Measurements from ENCODE around the gene PSME3.
A peak's percentile ranks its signal among the peaks of the same experiment; 100 is the strongest.
"Not testable (repeated sequence)": the region's sequence is repeated elsewhere in the genome, so short reads cannot be mapped to it uniquely, and the experiment has no call there.

Gene PSME3

DNA sequence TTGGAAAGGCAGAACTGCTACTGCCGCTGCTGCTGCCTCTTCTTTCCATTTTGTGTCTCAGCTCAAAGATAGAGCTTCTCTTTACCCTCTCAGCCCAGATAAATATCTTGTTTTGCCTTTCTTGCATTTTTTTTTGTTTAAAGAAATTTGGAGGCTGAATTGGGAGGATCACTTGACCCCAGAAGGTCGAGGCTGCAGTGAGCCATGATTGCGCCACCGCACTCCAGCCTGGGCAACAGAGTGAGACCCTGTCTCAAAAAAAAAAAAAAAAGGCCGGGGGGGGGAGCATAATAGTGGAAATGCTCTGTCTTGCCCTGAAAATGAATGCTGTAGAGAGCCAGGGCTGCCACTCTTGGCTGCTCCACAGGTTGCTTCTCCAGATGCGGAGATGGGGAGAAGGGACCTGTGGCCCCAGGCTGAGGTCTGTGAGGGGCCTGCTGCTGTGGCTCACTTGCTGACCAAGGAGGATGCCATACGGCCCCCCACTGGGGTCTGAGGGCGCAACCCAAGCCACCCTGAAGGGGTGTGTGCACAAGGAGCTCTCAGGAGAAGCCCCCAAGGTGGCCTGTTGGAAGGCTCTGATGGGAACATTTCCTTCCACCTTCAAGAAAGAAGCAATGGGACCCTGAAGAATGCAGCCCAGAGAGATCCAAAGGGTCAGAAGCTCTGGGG, 45.9 kb downstream of the PSME3 start:
- TF ChIP-seq, protein P1, sequence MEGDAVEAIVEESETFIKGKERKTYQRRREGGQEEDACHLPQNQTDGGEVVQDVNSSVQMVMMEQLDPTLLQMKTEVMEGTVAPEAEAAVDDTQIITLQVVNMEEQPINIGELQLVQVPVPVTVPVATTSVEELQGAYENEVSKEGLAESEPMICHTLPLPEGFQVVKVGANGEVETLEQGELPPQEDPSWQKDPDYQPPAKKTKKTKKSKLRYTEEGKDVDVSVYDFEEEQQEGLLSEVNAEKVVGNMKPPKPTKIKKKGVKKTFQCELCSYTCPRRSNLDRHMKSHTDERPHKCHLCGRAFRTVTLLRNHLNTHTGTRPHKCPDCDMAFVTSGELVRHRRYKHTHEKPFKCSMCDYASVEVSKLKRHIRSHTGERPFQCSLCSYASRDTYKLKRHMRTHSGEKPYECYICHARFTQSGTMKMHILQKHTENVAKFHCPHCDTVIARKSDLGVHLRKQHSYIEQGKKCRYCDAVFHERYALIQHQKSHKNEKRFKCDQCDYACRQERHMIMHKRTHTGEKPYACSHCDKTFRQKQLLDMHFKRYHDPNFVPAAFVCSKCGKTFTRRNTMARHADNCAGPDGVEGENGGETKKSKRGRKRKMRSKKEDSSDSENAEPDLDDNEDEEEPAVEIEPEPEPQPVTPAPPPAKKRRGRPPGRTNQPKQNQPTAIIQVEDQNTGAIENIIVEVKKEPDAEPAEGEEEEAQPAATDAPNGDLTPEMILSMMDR (IDR thresholded peaks at IDR 0.05; ENCODE audit: low read depth, low read length, missing control alignments): no peak
- peaks cover 11% of the 10 kb centered on the region for H3K27me3 ChIP-seq (replicated peaks)
- no peak overlapping the region for H3K4me3 ChIP-seq (ENCODE audit: low read depth, low read length)
- no peak overlapping the region for H3K27ac ChIP-seq
- in situ Hi-C loops (cut with HindIII; ENCODE audit: low pct_ligation_motif_present, low sequenced_read_pairs): no loop called here
- H3K36me3 ChIP-seq (replicated peaks): no peaks in the 10 kb centered on the region
- DNase-seq: no peak

DNA sequence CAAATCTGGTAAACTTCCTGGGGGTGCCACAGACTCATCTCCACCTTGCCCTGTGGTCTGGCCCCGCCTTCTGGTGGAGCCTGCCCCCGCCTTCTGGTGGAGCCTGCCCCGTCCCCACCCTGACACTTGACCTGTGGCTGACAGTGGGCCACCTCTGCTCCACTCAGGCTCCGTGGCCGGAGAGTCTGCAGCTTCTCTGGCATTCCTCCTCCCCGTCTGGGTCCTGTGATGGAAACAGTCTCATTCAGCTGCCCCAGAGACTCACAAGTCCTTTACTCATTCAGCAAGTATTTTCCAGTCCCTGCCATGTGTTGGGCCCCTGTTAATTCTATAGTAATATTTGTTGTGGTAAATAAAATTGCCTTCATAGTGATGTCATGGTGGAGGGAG, 46.4 kb downstream of the PSME3 start:
- Histone ChIP-seq H3K27ac (no peak overlapping the region), H3K4me3 (ENCODE audit: low read depth, low read length) (no peak overlapping the region), H3K27me3 (replicated peaks) (peaks cover 10% of the 10 kb centered on the region), H3K36me3 (replicated peaks) (no peaks in the 10 kb centered on the region)
- TF ChIP-seq, protein P1 (IDR thresholded peaks at IDR 0.05; ENCODE audit: low read depth, low read length, missing control alignments): no peak
- DNase-seq: peak; percentile 17
- in situ Hi-C loops (cut with HindIII; ENCODE audit: low pct_ligation_motif_present, low sequenced_read_pairs): no loop called here

DNA sequence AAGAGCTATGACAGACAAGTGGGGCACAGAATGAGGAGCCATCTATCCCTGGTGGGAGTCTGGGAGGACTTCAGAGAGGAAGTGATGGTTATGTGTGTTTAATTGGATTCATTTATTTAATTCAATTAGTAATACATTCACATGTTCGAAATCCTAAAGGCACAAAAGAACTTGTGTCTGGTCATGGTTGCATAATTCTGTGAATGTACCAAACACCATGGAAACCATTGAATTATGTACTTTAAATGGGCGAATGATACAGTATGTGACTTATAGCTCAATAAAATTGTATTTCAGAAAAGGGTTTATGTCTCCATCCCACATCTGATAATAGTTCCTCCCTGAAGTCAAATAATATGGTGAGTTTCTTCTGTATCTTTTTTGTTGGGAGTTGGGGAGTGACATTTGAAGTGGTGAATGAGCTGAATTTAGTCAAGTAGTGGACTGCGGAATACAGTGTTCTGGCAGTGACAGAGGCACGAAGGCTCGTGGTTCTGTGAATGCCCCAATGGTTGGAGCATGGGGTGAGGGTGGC, 47.6 kb downstream of the PSME3 start:
- Histone ChIP-seq H3K27ac (no peak overlapping the region), H3K36me3 (replicated peaks) (no peaks in the 10 kb centered on the region), H3K27me3 (replicated peaks) (peaks cover 9% of the 10 kb centered on the region), H3K4me3 (ENCODE audit: low read depth, low read length) (no peak overlapping the region)
- in situ Hi-C loops (cut with HindIII; ENCODE audit: low pct_ligation_motif_present, low sequenced_read_pairs): no loop called here
- no peak for DNase-seq
- TF ChIP-seq, protein P1 (IDR thresholded peaks at IDR 0.05; ENCODE audit: low read depth, low read length, missing control alignments): no peak

DNA sequence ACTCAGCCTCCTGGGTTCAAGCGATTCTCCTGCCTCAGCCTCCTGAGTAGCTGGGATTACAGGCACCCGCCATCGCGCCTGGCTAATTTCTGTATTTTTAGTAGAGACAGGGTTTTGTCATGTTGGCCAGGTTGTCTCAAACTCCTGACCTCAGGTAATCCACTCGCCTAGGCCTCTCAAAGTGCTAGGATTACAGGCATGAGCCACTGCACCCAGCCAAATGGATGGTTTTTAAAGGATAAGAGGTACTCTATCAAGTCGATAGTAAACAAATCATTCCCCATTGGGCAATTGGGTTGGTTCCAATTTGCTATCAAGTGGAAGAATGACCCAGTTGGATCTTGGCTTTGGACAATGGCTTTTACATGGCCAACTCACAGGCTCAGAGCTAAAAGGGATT, 48.5 kb downstream of the PSME3 start:
- H3K36me3 ChIP-seq (replicated peaks); in situ Hi-C loops (cut with HindIII; ENCODE audit: low pct_ligation_motif_present, low sequenced_read_pairs); H3K4me3 ChIP-seq (ENCODE audit: low read depth, low read length); DNase-seq; H3K27me3 ChIP-seq (replicated peaks); H3K27ac ChIP-seq: not testable (repeated sequence)

DNA sequence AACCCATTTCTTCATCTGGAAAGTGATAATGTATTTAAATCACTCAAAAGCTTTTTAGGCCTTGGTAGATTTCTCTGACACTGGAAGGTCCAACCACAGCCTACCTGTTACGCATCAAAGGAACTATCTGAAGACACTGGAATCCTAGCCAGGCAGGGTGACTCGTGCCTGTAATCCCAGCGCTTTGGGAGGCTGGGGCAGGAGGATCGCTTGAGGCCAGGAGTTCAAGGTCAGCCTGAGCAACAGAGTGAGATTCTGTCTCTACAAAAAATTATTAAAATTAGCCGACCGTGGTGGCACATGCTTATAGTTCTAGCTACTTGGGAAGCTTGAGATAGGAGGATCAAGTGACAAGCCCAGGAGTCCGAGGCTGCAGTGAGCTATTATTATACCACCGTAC, 49.0 kb downstream of the PSME3 start:
- Histone ChIP-seq H3K4me3 (ENCODE audit: low read depth, low read length) (no peak overlapping the region), H3K36me3 (replicated peaks) (no peaks in the 10 kb centered on the region), H3K27ac (no peak overlapping the region), H3K27me3 (replicated peaks) (peaks cover 9% of the 10 kb centered on the region)
- in situ Hi-C loops (cut with HindIII; ENCODE audit: low pct_ligation_motif_present, low sequenced_read_pairs): no loop called here
- TF ChIP-seq, protein P1 (IDR thresholded peaks at IDR 0.05; ENCODE audit: low read depth, low read length, missing control alignments): no peak
- DNase-seq: no peak

DNA sequence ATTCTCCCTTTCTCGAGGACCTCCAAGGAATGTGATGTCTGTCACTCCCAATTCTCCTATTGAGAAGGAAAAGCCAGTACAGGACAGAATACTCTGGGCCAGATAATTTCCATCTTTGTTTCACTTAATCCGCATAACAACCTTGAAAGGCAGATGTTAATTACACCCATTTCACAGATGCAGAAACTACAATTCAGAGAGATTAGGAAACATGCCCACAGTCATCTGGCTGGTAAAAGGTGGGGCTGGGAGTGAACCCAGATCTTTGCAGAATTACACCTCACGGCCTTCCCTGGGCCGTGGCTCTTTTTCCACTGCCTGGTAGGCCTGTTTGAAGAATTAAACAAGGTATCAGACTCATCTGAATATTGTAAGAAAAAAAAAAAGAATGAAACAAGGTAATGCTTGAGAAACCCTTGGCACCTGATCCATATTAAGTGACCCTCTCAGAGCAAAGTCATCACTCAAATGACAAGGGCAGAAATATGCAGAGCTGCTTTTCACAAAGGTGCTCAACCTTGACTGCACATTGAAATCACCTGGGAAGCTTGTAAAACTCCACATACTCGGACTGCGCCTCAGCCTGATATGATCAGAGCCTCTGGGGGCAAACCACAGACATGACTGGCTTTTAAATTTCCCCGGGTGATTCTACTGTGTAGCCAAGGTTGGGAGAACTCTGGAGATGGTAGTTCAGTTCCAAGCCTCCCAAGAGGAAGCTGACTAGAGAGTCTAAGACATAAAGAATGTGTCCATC, 50.8 kb downstream of the PSME3 start:
- no peak overlapping the region for H3K27ac ChIP-seq
- in situ Hi-C loops (cut with HindIII; ENCODE audit: low pct_ligation_motif_present, low sequenced_read_pairs): no loop called here

DNA sequence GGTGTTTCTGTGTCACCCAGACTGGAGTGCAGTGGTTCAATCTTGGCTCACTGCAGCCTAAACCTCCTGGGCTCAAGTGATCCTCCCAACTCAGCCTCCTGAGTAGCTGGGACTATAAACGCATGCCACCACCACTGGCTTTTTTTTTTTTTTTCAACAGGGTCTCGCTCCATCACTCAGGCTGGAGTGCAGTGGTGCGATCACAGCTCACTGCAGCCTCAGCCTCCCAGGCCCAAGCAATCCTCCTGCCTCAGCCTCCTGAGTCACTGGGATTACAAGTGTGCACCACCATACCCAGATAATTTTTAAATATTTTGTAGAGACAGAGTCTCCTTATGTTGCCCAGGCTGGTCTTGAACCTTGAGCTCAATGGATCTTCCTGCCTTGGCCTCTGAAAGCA, 52.6 kb downstream of the PSME3 start:
- H3K36me3 ChIP-seq (replicated peaks); DNase-seq; H3K27me3 ChIP-seq (replicated peaks); H3K27ac ChIP-seq; H3K4me3 ChIP-seq (ENCODE audit: low read depth, low read length); in situ Hi-C loops (cut with HindIII; ENCODE audit: low pct_ligation_motif_present, low sequenced_read_pairs): not testable (repeated sequence)

More for the DNA sequence above, 50.8 kb downstream of the PSME3 start:
- TF ChIP-seq, protein P1 (IDR thresholded peaks at IDR 0.05; ENCODE audit: low read depth, low read length, missing control alignments): no peak
- DNase-seq: no peak
- Histone ChIP-seq H3K27me3 (replicated peaks) (no peaks in the 10 kb centered on the region), H3K36me3 (replicated peaks) (no peaks in the 10 kb centered on the region), H3K4me3 (ENCODE audit: low read depth, low read length) (no peak overlapping the region)

All from brain microvascular endothelial cell (primary cell).